IMR-90 (cell line): ENCODE measurements around the gene LINGO4. TPM values are rescaled to one million over a fixed set of nuclear protein-coding genes. Genes with fewer than 3 reads are reported as not detected.

Source experiments
- ATAC-seq: fragments of 200-7000 bp; cut with Tn5 transposase; 2 replicates; pipeline ENCODE4 v1.9.1; 2020; ENCODE audit warnings: low read depth, mild to moderate bottlenecking, moderate library complexity
- BruUV-seq: library from RNA; stranded (reverse); fragments of 400-500 nt; replicated peaks from 2 replicates; lab custom pipeline; 2021; lab: Mats Ljungman, UMichigan
- CTCF ChIA-PET: fragments of 300-600 bp; formaldehyde crosslinking; extraction: SDS; loops from one replicate; lab custom pipeline; 2021; ENCODE audit warnings: antibody characterized with exemption; lab: Yijun Ruan, JAX
- POLR2A ChIA-PET: fragments of 300-600 bp; sonication (Branson Sonifier 250); formaldehyde crosslinking; loops from one replicate; lab custom pipeline; 2022; ENCODE audit warnings: antibody characterized with exemption; ENCODE audit not compliant: unreplicated experiment; lab: Charles Lee
- DNase-seq: peaks from one replicate; pipeline ENCODE4 v3.0.0; 2013
- H2AFZ ChIP-seq: replicated peaks from 2 replicates; pipeline ENCODE3; 2013; ENCODE audit warnings: low read length, mild to moderate bottlenecking; ENCODE audit not compliant: poor library complexity
- H2AK5ac ChIP-seq: 2 replicates; pipeline ENCODE4 v1.6.1; 2013; ENCODE audit warnings: low read depth, low read length, inconsistent platforms
- H2AK9ac ChIP-seq: replicated peaks from 2 replicates; pipeline ENCODE3; 2013; ENCODE audit warnings: mild to moderate bottlenecking, low read depth, low read length, moderate library complexity; ENCODE audit not compliant: poor library complexity
- H2BK120ac ChIP-seq: 2 replicates; pipeline ENCODE4 v1.6.1; 2013; ENCODE audit warnings: low read depth, low read length, inconsistent platforms
- H2BK15ac ChIP-seq: 3 replicates; pipeline ENCODE4 v1.6.1; 2013; ENCODE audit warnings: low read depth, low read length, inconsistent platforms
- H2BK20ac ChIP-seq: 2 replicates; pipeline ENCODE4 v1.6.1; 2013; ENCODE audit warnings: low read depth, mild to moderate bottlenecking, inconsistent platforms, low read length, moderate library complexity
- H2BK5ac ChIP-seq: 2 replicates; pipeline ENCODE4 v1.6.1; 2013; ENCODE audit warnings: mild to moderate bottlenecking, low read depth, low read length, inconsistent platforms; ENCODE audit not compliant: poor library complexity, severe bottlenecking
- H3K14ac ChIP-seq: replicated peaks from 2 replicates; pipeline ENCODE4 v1.6.1; 2013; ENCODE audit warnings: low read depth, low read length, inconsistent platforms
- H3K18ac ChIP-seq: 2 replicates; pipeline ENCODE4 v1.6.1; 2013; ENCODE audit warnings: low read depth, low read length, control low read depth
- H3K23ac ChIP-seq: 2 replicates; pipeline ENCODE4 v1.6.1; 2013; ENCODE audit warnings: low read depth, low read length, inconsistent platforms
- H3K27ac ChIP-seq: 2 replicates; pipeline ENCODE4 v1.5.1; 2013; ENCODE audit warnings: mild to moderate bottlenecking, control low read depth, low read length; ENCODE audit not compliant: insufficient read depth
- H3K27me3 ChIP-seq: 2 replicates; pipeline ENCODE4 v1.6.1; 2013; ENCODE audit warnings: low read length; ENCODE audit not compliant: control insufficient read depth, insufficient read depth
- H3K36me3 ChIP-seq: 2 replicates; pipeline ENCODE4 v1.6.1; 2013; ENCODE audit warnings: low read length, mixed read lengths; ENCODE audit not compliant: control insufficient read depth, insufficient read depth
- H3K4ac ChIP-seq: 2 replicates; pipeline ENCODE4 v1.6.1; 2013; ENCODE audit warnings: low read depth, low read length, inconsistent platforms
- H3K4me1 ChIP-seq: 2 replicates; pipeline ENCODE4 v1.6.1; 2013; ENCODE audit warnings: low read length, mixed read lengths; ENCODE audit not compliant: control insufficient read depth, insufficient read depth
- H3K4me2 ChIP-seq: 2 replicates; pipeline ENCODE4 v1.6.1; 2013; ENCODE audit warnings: low read depth, mild to moderate bottlenecking, control low read depth, low read length, moderate library complexity
- H3K4me3 ChIP-seq: 2 replicates; pipeline ENCODE4 v1.5.1; 2013; ENCODE audit warnings: low read depth, mild to moderate bottlenecking, control low read depth, low read length, moderate library complexity; ENCODE audit not compliant: insufficient read depth
- H3K56ac ChIP-seq: 2 replicates; pipeline ENCODE4 v1.6.1; 2013; ENCODE audit warnings: low read length, inconsistent platforms; ENCODE audit not compliant: insufficient read depth; ENCODE audit errors: extremely low read depth
- H3K79me1 ChIP-seq, 2 experiments: 2 replicates each; pipeline ENCODE4 v1.6.1; 2013; ENCODE audit warnings: low read length in 2 of 2, inconsistent platforms in 1 of 2, low read depth in 1 of 2
- H3K9ac ChIP-seq: 2 replicates; pipeline ENCODE4 v1.6.1; 2013; ENCODE audit warnings: low read depth, low read length, control low read depth
- H3K9me1 ChIP-seq: 2 replicates; pipeline ENCODE4 v1.6.1; 2013; ENCODE audit warnings: low read length, inconsistent platforms; ENCODE audit not compliant: insufficient read depth
- H3K9me3 ChIP-seq: 2 replicates; pipeline ENCODE4 v1.6.1; 2013; ENCODE audit warnings: low read length; ENCODE audit not compliant: control insufficient read depth, insufficient read depth
- H4K20me1 ChIP-seq: 2 replicates; pipeline ENCODE4 v1.6.1; 2013; ENCODE audit warnings: low read length, inconsistent platforms; ENCODE audit not compliant: insufficient read depth
- H4K5ac ChIP-seq: 2 replicates; pipeline ENCODE4 v1.6.1; 2013; ENCODE audit warnings: mild to moderate bottlenecking, low read depth, low read length, control low read depth
- H4K8ac ChIP-seq, 2 experiments: 2 replicates each; pipeline ENCODE4 v1.6.1; 2013; ENCODE audit warnings: low read depth in 2 of 2, low read length in 2 of 2, control low read depth in 1 of 2, inconsistent platforms in 1 of 2
- H4K91ac ChIP-seq: 2 replicates; pipeline ENCODE4 v1.6.1; 2013; ENCODE audit warnings: low read depth, low read length, inconsistent platforms; ENCODE audit not compliant: insufficient read depth
- CHD1 ChIP-seq: IDR thresholded peaks from 2 replicates; pipeline ENCODE4 v1.6.1; 2012; ENCODE audit warnings: low read depth, low read length, improper control_type of control experiment
- MAZ ChIP-seq: IDR thresholded peaks from 2 replicates; pipeline ENCODE4 v1.6.1; 2012; ENCODE audit warnings: low read depth, mild to moderate bottlenecking, low read length, improper control_type of control experiment, moderate library complexity, borderline replicate concordance
- NFE2L2 ChIP-seq: fragments of 150-350 bp; IDR thresholded peaks from 2 replicates; pipeline ENCODE4 v1.6.1; 2016; ENCODE audit warnings: low read depth, mild to moderate bottlenecking, low read length
- POLR2A ChIP-seq: IDR thresholded peaks from 2 replicates; pipeline ENCODE4 v1.6.1; 2012; ENCODE audit warnings: mild to moderate bottlenecking, low read depth, low read length
- WGBS, 2 experiments: methylation state at CpG; one replicate each; pipeline versions ENCODE4 v1.1.5 to v1.1.7; 2013; ENCODE audit warnings: missing lambda C conversion rate in 2 of 2; ENCODE audit not compliant: insufficient read length in 1 of 2; ENCODE audit errors: extremely low coverage in 2 of 2; 5-methylcytosine and 5-hydroxymethylcytosine counted together
- dilution Hi-C: fragments of 300-500 bp; cut with HindIII; formaldehyde crosslinking; loops from one replicate; pipeline ENCODE4 v1.14.3; 2018; ENCODE audit warnings: low sequenced_read_pairs; ENCODE audit not compliant: unreplicated experiment
- in situ Hi-C: fragments of 300-500 bp; cut with MboI; formaldehyde crosslinking; loops from 3 replicates; pipeline ENCODE4 v1.14.3; 2019; ENCODE audit warnings: low sequenced_read_pairs, inconsistent platforms, mixed read lengths
- intact Hi-C: fragments of 100-400 bp; cut with micrococcal nuclease; formaldehyde crosslinking; loops from 2 replicates; pipeline ENCODE4 v1.10.0; 2022
- polyA plus RNA-seq, 3 experiments: library from polyadenylated mRNA; depleted of rRNA; stranded (reverse); fragments of >200 nt; gene quantifications; 2 replicates each; pipeline ENCODE4 v1.2.3, GENCODE V29; 2012; ENCODE audit warnings: low replicate concordance in 1 of 3
- total RNA-seq: library from RNA; depleted of rRNA; stranded (reverse); fragments of >200 nt; gene quantifications from 2 replicates; pipeline ENCODE4 v1.2.3, GENCODE V29; 2012

LINGO4 gene
- total and polyA plus RNA-seq, 2 of the 4 experiments (the other 2 are of a cell fraction) = not detected

- ATAC-seq = no peak
Measured at GRCh38 chr1:151806170-151806569, 951 bp upstream of the LINGO4 start.

More at GRCh38 chr1:151806170-151806569, 951 bp upstream of the LINGO4 start:
- CTCF ChIA-PET = no interaction called here
- Histone ChIP-seq H2AFZ (no peak overlapping the region), H3K56ac (no peak overlapping the region), H3K79me1 (no peaks in the 10 kb centered on the region), H3K9me1 (no peaks in the 10 kb centered on the region; the same call in 1 of the 2 replicates), H4K8ac (no peak overlapping the region), H3K9me3 (no peaks in the 10 kb centered on the region), H3K9ac (no peak overlapping the region), H2BK5ac (no peak overlapping the region), H4K20me1 (no peaks in the 10 kb centered on the region), H3K27me3 (peaks cover 76% of the 10 kb centered on the region), H3K4ac (no peak overlapping the region), H2BK15ac (no peak overlapping the region), H2AK5ac (no peak overlapping the region), H3K14ac (no peak overlapping the region), H2BK20ac (no peak overlapping the region), H3K4me1 (no peaks in the 10 kb centered on the region), H3K23ac (no peak overlapping the region), H3K27ac (no peak overlapping the region), H4K5ac (no peak overlapping the region), H2AK9ac (no peak overlapping the region), H4K91ac (no peak overlapping the region), H3K18ac (no peak overlapping the region), H3K36me3 (no peaks in the 10 kb centered on the region), H2BK120ac (no peak overlapping the region), H3K4me3 (no peak overlapping the region), H3K4me2 (no peak overlapping the region)
- DNase-seq = no peak
- intact Hi-C loops = no loop called here
- POLR2A ChIA-PET = no interaction called here
- in situ Hi-C loops = no loop called here
- dilution Hi-C loops = no loop called here
- no TSS peak for BruUV-seq
- WGBS, 2 experiments = no CpG with 5 or more reads among the region's 7 CpGs
- no peak for TF ChIP-seq MAZ
- no peak for TF ChIP-seq CHD1
- TF ChIP-seq POLR2A = no peak
- TF ChIP-seq NFE2L2 = no peak
